Stimulated activated CD4-positive, alpha-beta T cell treated with anti-CD3 and anti-CD28 coated beads, TNF-alpha, amount 100 ng/mL, for 4 hours (primary cell): Measurements from ENCODE around the gene REEP1.

ENCODE experiments used
- DNase-seq, 3 experiments: peaks; one replicate each; pipeline ENCODE4 v3.0.0-alpha.2; 2020; ENCODE audit warnings: low read depth in 3 of 3

The REEP1 gene

DNA sequence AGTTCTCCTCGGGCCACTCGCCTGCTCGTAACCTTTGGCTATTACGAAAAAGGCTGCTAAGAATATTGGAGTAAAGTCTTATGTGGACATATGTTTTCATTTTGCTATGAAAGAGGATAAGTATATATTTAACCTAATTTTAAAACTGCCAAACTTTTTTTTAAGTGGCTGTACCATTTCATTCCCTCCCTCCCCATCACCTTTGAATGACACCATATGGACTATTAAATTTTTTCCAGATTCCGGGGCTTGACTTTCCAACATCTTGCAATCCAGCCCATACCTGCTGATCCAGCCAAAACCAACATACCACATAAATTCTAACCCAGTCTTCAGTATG is 31.5 kb downstream of the REEP1 start:
- no peak for DNase-seq

DNA sequence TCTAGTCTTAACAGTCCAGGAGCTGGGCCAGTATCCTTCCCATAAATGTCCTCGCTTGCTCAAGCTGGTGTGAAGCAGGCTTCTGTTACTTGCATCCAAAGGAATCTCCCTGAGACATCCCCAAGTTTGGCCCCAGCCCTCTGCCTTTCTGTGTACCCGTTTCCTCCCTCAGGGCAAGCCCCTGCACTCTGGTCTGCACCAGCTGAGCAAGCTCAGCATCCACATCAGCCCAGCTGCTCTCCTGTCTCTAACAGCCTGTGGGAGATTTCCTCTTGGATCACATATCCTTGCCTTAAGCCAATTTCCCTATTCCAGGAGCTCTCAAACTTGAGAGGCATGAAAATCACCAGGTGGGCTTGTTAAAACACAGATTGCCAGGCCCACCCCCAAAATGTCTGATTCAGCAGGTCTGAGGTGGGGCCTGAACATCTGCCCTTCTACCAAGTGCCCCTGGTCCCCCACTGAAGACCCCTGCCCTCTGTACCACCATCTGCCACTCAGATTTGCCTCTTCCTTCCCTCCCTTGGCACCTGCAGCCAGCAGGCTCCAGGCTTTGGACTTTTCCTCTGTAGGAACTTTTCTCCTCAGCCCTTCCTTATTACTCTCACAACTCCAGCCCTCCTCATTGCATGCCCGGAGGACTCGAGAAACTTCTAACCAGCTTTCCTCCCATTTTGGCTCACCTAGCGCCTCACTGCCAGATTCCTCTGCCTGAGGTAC is 32.1 kb downstream of the REEP1 start:
- DNase-seq, result no peak

DNA sequence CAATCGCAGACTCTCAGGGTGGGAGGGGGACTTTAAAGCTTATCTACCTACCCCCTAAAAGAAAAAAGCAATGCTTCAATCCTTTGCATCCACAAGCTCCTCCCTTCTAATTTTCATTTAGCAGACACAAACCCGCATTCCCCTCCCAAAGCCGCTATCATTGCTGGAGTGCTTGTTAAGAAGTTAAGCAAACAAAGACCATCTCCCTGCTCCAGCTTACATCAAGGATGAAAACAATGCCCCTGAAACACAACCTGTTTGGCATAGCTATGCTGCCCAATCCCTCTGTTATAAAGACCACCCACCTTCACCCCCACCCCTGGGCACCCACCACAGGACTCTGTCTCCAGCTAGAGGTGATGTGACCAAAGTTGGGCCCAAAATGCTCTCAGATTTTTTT is 33.0 kb downstream of the REEP1 start:
- no peak for DNase-seq

DNA sequence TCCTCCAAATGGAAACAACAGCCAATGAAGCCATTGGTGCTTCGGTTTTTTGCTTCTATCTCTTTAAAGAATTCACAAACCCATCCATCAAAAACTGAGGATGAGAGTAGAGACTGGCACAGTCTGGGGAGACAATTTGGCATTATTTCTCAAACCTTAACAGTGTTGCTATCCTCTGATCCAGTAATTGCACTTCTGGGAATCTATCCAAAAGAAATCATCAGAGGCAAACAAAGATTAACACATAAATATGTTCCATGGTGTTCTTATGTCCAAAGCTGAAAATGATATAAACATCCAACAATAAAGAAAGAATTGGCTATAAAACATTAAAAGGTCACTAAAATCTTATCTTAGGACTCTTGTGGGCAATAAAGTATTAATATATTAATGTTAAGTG is 35.1 kb downstream of the REEP1 start:
- no peak for DNase-seq

DNA sequence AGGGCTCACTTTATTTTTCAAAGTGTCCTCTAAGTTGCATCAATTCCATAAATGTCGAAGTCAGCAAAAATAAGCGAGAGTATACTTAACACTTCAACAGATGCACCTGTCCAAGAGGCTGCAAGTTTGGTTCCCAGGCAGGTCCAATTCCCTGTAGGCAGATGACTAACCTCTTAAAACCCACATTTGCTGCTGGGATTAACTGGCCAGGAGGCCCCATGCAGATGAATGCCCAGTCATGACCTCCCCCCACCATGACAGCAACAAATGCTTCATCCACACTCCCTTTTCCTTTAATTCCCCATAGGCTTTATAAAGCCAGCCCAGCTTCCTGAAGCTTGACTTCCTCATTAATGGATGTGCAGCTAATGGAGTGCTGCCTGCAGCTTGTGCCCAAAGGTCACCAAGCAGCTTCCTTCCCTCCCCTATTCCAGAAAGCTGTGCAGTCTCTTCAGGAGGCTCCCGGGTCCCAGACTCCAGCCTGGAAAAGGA is 35.7 kb downstream of the REEP1 start:
- no peak for DNase-seq

DNA sequence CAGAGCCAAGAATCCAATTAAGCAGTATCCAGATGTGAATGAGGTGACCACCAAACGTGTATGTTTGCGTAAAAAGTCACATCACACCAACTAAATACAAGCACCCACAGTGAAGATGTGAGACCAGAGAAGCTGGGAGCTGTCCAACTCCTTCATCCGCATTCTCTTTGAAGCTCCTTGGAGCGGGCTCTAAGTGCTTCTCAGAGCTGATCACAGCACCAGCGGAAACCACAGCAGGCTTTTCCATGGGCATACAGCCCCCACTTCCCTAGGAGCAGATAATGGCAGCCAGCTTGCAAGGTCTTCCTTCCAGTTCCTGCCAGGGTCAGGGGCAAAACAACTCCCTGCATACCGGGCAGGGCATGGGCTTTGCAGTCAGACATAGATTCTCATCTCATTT is 36.4 kb downstream of the REEP1 start:
- DNase-seq, result no peak

DNA sequence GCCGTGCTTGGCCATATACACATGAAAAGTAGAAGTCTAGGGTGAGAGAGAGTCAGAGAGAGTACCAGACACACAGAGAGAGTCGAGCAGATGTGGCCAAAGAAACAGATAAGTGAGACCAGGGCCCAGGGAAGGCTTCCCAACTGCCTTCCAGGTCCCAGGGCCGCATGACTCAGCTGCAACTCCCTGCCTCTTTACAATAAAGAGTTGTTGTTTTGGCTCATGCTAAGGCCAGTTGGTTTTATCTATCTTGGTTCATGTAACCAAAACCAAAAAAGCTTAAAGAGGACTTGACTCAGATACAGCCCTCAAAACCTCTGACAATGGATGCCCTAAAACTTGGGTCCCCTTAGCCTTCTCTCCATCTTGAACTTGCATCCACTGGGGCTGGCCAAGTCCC is 36.9 kb downstream of the REEP1 start:
- no peak for DNase-seq

DNA sequence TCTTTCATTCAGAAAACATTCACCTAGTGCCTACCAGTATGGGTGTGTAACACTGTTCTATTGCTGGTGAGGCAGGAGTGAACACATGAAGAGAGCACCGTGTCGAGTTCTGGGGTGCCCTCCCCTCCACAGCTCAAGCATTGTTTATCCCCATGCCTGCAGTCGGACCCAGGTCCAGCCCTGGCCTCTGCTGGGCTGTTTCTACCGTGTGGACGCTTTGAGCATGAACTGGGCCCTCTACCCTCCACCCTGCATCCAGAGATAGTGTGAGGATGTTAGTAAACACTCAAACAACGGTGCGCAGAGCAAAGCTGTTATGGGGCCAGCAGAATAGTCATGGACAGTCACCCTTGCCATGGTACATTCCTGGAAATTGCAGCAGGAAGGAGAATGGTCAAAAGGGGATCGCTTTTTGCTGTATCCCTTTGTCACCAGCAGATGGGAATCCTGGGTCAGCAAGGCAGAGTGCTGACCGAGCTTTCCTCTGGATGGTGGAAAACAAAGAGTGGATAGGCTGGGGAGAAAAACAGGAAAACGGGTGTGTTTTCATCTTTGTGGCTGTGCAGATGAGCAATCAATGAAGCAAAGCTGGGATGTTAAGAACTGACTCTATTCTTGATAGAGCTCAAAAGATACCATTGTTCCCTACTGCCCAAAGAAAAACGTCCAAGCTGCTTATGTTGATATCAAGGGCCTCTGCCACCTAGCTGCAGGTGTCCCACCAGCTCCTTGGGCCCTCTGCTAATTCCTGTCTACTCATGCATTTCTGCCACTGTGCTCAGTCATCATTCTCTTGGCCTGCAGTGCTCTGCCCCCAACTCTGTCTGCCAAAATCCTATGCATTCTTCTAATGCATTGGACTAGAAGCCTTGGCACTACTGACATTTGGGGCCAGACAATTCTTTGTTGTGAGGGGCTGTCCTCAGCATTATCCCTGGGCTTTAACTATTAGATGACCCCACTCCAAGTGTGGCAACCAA is 38.7 kb downstream of the REEP1 start:
- no peak for DNase-seq

DNA sequence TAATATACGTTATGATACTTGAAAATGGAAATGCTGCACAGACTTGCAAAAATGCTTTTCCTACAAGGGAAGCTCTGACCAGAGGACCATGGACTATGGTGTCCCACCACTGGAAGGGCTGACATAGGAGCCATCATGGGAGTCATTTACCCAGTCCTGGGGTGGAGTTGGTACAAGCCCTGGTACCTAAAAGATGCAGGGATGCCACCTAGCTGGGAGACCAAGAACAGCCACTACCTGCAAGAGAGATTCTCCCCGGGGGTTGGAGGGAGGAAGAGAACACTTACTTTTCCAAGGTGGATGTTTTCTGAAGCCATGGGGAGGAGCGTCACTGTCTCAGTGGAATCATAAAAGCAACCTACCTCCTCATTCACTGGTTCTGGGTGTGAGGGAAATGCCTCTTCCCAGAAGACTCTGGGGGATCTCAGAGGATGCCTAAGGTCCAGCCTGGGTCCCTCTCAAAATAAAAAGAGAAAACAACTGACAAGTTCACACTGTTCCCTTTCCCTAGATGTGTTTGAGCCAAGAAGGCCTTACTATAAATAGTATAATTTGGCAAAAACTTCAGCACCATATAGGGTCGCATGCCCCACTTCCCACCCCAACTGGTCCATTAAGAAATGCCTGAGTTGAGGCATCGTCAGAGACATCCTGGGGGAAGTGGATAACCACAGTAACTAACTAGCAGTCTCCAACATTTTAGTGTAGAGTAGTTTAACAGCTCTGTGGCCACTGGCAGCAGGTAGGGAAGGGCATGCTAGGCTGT is 39.9 kb downstream of the REEP1 start:
- no peak for DNase-seq

DNA sequence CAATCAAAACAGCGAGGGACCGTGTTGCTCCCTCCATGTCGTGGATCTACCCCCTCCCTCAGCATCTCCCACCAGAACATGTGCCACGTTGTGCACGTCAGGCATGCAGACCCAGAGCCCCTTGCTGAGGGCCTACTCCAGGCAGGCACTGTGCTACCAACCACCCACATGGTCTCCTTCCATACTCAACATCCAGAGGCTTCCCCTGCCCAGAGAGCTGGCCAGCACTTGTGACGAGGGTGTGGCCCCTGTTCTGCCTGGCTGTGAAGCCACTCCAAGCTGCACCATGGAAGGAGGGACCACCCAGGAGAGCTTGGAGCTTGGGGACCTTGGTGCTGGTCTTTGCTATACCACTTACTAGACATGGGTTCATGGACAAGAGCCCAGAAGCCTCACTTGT is 40.5 kb downstream of the REEP1 start:
- DNase-seq, result no peak

DNA sequence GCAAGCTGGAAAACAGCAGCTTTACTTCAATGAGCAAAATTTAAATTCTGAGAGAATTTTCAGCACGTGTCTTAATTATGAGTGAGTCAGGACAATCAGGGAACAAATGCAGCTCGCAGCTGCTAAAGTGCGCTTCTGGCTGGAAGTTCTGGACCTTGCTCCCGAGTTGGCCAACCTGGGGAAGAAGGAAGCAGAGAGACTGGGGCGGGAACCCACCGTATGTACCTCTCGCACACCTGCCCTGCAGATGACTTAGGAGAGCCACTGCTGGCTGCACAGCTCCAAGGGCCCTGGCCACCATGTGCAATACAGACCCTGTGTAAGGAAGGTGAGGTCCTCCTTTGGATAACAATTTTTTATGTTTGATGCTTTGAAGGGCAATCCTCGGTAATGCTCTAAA is 42.4 kb downstream of the REEP1 start:
- no peak for DNase-seq

DNA sequence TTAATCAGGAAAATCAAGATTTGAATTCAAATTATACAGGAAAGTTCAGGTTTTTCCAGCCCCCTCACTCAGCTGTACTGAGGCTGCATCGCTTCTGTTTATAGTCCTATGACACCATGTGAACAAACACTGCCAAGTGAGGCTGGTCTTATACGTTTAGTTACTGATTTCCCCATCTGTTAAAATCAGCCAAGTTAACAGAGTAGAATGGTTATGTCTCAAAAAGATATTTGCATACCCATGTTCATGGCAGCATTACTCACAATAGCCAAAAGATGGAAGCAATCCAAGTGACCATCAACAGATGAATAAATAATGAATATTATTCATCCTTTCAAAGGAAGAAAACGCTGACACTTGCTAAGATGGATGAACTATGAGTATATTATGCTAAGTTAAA is 43.8 kb downstream of the REEP1 start:
- DNase-seq, result no peak

DNA sequence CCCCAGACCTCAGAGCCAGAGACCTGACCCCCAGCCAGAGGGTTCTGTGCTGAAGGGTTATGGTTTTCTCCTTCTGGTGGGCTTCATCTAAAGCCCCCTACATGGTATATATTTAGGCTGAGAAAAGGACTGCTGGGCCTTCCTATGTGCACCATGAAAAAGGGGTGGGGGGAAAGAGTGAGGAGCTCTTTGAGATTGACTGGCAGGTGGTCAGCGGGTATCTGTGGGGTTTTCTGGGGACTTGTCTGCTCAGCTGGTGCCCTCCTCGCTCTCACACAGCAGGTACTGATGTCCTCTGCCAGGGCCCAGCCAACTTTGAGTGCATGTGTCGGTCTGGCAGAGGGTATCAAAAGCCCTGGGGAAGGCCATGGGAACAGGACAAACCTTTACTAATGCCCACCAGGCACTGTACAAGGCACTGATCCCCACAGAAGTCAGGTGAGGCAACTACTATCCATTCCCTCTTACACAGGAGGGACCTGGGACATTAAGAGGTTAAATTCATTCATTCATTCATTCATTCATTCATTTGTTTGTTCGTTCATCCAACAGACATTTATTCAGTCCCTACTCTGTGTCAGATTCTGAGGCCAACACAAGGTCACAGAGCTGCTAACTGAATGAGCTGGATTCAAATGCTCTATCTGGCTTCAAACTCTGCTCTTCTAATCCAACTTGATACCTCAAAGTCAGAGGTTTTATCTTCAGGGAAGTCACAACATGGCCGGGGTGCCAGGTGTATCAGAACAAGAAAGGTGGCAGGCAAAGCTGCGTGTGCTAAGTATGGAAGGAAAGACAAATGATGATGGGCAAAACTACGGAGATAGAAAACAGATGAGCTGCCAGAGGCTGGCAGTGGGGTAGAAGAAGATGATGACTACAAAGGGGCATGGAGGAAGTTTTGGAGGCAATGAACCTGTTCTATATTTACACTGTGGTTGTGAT is 44.6 kb downstream of the REEP1 start:
- DNase-seq, result no peak

DNA sequence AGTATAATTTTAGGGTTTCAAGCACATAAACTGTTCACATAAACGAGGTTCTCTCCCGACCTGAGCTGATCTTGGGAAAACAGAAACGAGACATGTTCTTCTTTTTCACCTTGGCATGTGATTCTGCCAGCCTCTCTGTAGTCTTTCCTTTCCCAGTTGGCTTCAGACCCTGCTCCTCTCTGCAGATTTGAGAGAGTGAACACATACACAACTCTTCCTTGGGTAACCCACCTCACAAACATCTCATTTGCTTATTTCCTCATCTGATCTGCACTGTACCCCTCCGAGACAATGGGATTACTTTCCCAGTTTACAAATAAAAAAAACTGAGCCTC is 46.1 kb downstream of the REEP1 start:
- no peak for DNase-seq

DNA sequence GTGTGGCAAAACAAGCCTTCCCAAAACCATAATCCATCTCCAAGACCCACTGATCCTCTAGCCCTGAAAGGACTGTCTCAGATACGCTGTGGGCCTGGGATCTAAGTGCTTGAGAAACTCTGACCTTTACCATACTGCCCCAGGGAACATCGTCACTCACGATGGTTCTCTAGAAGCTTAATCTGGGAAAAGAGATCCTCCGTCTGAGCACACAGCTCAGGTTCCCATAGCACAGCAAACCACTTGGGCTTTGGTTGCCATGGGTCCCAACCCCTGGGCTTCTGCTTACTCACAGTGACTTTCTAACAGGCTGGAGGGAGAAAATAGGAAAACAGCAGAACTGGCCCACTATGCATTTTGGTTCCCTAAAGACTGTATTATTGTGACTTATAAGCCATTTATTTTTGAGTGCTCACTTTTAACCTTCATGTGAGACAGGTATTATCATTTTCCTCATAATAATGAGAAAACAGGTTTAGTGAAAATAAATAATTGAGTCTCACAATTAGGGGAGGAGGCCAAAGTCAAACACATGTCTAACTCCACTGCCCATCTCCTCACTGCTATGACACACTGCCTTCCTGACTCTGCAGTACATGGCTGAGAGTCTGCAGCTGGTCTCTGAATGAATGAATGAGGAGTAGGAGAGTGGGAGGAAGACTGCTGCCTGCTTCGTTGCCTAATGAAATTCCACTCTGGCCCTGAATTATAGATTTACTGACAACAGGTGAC is 46.7 kb downstream of the REEP1 start:
- no peak for DNase-seq

DNA sequence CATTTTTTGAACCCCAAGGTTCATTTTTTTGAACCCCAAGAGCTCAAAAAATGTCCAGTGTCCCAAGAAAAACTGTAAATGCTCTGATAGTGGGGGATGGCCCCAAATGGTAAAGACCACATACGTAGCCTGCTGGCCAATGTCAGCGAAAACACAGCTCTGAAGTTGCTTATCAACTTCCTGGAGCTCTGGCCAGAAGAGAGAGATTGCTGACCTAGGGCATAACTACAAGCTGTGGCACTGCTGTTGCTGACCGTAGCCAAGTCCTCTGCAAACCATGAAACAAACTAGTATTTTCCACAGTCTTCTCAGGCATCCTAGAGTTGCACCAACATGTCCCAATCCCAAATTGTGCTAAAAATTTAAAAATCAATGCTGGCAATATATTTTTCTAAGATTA is 50.9 kb downstream of the REEP1 start:
- DNase-seq, result no peak

DNA sequence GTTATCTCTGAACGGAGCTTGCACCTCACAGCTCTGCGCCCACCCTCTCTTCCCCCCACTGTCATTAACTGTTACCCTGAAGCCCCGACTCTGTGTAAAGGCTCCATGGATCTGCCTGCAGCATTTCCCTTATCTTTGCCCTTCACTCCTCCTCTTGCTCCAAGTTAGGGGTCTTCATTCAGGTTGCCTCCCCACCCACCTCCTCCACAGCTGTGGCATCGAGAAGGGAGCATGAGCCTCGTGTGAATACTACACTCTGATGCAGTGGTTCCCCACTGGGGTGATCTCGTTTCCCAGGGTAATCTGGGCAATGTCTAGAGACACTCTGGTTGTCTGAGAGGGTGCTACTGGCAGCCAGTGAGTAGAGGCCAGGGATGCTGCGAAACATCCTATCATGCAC is 51.4 kb downstream of the REEP1 start:
- no peak for DNase-seq

DNA sequence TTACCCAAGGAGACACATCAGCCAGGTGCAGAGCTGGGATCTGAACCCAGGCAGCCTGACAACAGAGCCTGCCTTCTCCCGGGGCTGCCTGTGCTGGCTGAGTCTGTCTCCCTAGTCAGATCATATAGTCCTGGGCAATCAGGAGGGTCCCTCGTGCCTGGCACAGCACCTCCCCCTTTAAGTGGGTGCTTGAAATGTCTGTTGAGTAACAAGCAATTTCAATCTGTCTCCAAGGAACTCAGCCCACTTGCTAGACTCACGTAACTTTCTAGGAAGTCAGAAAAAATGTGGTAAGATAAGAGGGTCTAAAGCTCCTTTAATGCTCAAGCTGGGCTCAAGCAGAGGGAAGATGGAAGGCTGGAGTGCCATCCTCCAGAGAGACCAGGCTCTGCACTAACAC is 51.9 kb downstream of the REEP1 start:
- DNase-seq, result no peak

DNA sequence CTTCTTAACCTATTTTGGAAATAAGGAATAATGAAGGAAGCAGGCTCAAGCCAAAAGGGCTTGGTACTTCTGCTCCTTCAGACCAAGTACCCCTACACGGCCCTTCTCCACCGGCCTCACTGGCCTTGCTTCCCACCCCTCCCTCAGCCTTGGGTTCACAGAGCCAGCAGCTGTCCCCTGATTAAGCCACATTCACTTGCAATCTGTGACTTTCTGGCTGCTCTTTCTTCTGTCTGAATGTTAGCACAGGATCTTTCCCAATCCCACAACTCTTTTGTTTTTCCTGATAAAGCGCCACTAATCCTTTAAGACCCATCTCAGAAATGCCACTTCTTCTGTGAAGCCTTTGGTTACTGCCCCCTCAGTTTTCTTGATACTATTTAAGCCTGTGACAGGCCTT is 52.4 kb downstream of the REEP1 start:
- no peak for DNase-seq

DNA sequence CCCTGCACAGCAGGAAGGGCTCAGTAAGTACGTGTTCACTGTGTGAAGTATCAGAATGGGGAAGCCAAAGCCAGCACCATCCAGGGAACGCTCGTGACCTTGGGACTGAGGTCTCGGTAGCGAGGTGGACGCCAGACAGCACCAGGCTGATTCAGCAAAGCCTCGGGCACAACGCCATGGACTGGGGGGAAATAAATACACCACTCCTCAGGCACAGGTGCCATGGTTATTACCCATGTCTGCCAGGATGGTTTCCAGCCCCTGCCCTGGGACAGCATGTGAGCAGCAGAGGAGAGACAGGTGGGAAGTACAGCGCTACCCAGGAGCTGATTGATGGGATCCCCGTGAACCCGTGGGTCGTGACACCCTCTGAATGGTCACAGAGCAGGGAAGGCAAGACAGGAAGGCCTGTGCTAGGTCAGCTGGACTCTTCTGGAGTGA is 53.0 kb downstream of the REEP1 start:
- no peak for DNase-seq
